ENCODE results near the gene TLE4.
"Not testable (repeated sequence)": the region's sequence is repeated elsewhere in the genome, so short reads cannot be mapped to it uniquely, and the experiment has no call there.

TLE4 gene

DNA sequence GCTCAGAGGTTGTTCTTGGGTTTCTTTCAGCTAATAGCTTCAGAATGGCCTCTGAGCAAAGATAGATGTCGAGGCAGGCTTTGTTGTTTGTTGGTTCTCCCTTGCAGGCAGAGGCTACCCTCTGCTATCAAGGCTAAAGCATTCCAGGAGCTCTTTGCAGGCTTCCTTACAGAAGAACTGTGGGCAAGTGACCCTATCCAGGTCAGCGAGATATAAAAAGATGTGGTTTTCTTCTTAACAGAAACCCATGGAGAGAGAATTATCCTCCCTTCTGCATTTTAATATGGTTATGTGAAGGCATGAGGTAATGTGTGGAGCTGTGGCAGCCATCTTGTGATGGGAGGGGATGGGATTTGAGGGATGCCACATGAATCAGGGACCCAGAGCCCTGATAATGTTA is 67.0 kb downstream of the TLE4 start:
- DNase-seq: no peak

DNA sequence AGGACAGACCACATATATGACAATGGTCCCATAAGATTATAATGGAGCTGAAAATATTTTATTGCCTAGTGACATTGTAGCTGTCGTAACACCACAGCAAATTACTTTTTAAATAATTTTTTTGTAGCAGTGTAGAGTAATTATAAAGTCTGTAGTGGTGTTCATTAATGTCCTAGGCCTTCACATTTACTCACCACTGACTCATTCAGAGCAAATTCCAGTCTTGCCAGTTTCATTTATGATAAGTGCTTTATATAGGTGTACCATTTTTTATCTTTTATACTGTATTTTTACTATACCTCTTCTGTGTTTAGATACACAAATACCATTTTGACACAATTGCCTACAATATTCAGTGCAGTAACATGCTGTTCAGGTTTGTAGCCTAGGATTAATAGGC is 67.6 kb downstream of the TLE4 start:
- no peak for DNase-seq

DNA sequence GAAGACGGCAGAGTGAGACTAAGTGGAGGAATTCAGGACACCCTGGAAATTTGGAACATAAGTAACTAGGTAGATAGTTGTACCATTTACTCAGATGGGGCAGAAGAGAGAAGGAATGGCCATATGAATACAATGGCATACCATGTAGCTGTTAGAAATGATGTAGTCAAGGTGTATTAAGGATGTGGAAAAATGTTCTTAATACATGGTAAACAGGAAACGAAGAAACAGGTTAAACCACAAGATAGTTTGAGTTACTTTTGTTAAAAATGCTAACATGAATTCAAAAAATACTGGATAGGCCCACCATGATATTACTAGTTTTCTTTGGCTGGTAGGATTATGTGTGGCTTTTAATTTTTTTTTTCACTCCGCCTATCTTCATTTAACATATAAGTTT is 68.3 kb downstream of the TLE4 start:
- DNase-seq: not testable (repeated sequence)

DNA sequence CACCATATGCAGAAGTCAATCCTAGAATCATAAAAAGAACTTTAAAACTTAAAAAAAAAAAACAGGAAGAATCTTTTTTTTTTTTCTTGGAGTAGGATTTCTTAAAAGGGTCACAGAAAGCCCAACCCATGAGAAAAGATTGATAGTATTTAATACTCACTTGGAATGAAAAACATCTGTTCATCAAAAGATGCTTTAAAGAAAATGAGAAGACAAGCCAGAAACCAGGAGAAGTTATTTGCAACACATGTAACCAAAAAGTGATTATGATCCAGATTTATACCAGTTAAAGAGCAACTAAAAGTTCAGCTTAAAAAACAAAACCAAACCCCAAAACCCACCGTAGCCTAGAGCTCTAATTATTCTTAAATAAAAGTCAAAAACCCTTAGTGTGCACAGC is 69.3 kb downstream of the TLE4 start:
- DNase-seq: no peak

DNA sequence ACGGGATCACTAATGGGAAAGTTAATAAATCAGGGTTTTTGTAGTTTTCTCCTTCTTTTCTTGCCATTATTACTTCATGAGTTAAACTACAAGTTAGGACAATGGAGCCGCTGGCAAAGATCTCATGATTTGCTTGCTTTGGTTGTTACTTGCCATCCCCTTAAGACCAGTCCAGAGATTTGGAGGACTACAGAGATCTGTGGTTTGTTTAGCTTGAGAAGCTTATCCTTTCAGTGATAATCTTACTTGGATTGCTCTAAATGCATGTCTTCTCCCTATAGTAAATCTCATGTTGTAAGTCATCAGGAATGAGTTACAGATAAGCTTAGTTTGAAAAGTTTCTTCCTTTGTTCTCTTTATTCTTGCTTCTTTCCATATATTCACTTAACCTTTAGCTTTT is 70.9 kb downstream of the TLE4 start:
- DNase-seq: no peak

DNA sequence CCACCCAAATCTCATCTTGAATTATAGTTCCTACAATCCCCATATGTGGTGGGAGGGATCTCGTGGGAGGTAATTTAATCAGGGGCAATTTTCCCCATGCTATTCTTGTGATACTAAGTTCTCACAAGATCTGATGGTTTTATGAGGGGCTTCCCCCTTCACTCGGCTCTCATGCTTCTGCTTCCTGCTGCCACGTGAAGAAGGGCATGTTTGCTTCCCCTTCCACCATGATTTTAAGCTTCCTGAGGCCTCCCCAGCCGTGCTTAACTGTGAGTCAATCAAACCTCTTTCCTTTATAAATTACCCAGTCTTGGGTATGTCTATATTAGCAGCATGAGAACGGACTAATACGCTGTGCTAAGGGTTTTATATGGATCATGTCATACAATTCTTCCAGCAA is 72.3 kb downstream of the TLE4 start:
- no peak for DNase-seq

DNA sequence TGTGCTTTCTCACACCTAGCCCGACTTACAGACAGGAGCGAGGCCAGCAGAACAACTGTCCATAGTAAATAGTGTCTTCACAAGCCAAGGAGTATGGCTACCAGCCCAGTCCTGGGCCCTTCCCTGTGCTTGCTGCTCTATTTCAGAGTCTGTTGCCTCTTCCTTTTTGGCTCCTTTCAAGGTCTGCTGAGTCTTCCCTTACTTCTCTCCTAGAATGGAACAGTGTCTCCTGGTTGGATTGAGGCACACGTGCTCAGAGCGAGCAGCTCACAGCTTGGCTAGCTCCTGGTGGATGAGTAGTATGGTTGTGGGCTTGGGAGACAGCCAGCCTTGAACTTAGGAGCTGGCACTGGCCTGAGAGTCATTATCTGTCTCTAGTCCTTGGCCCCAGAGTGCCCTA is 72.8 kb downstream of the TLE4 start:
- no peak for DNase-seq

DNA sequence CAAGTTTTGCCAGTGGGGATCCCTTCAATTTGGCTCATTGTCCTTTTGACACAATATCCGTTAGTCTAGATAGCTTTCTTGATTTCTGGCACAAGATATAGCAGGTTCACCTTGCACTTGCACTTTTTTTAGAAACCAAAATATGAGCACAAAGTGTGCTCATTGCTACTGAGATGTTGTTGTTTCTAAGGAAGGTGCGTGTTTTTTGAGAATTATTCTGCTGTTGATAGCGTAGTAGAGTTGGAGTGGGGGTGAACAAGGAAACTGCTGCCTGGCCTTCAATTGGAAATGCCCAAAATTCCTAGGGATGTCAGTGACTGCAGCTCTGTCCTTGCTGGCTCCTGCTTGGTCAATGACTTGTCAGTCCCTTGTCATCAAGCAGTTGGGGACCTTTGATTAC is 73.3 kb downstream of the TLE4 start:
- DNase-seq: no peak

DNA sequence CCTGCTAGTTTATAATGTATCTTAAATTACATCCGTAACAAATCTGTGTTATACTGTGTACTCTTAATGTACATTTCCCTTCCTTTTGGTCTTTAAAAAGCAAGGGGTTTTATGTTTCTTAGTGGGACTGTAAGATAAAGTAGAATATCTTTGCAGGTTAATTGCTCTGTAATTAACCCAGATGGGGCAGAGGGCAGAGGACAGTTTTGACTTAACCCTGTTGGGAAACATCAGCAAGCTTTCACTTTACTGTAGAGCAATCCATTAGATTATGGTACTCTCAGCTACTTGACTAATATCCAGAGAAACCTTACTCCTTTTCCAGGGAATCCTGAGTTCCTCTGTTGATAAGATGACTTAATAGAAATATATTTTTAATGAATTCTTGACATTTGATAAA is 74.3 kb downstream of the TLE4 start:
- no peak for DNase-seq

DNA sequence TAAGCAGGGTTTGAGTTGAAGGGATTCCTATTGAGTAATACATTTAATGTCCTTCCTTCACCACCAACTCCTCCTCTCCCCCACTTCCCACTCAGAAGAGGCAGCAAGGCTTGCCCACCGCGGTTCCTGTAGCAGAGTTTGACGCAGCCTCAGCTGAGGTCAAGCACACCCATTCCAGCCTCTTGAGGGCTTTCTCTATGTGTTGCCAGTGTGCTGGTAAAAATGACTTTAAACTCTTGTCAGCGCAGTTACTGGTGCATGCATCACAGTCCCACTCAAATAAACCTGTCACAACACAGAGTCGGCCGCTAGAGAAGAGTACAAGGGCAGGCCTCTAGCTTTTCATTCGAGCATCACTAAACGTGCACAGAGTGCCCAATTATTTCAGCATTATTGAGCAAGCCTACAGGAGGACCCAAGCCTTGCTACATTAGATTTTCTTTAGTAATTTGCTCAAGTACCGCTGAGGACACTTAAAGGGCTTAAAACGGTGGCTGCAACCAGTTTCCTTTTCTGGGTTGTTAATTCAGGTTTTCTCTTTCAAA is 79.6 kb downstream of the TLE4 start:
- no peak for DNase-seq

DNA sequence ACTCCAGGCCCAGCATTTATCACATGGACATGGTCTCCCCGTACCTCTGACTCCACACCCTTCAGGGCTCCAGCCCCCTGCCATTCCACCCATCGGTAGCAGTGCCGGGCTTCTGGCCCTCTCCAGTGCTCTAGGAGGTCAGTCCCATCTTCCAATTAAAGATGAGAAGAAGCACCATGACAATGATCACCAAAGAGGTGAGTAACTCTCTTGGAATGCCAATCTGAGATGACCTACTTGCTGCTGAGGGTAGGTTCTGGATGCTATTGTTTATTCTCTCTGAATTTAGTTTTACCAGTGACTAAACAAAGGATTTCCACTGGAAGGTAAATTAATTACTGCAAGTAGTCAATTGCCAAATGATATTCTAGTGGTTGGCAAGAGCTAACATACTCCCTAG is 80.8 kb downstream of the TLE4 start:
- no peak for DNase-seq

DNA sequence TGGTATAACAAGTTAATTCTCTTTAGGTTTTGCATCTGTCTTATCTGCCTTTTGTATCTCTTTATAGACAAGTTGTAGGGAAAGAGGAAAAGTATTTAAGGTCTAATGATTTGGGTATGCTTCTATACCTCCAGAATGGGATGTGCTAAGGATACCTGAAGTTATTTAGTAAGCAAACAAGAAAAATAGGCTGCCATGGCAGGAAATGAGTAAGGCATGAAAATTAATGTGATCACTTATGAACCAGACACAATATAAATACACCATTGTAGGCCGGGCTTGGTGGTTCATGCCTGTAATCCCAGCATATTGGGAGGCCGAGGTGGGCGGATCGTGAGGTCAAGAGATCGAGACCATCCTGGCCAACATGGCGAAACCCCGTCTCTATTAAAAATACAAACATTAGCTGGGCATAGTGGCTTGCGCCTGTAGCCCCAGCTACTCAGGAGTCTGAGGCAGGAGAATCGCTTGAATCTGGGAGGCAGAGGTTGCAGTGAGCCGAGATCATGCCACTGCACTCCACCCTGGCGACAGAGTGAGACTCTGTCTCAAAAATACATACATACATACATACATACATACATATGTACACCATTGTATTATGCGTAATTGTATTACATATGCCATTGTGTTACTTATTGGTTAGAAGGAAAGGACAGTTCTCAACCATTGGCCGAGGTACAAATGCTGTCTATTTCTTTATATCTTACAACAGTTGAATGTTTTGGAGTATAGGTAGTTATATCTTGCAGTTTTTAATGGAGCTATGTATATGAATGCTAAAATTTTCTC is 83.0 kb downstream of the TLE4 start:
- DNase-seq: not testable (repeated sequence)

DNA sequence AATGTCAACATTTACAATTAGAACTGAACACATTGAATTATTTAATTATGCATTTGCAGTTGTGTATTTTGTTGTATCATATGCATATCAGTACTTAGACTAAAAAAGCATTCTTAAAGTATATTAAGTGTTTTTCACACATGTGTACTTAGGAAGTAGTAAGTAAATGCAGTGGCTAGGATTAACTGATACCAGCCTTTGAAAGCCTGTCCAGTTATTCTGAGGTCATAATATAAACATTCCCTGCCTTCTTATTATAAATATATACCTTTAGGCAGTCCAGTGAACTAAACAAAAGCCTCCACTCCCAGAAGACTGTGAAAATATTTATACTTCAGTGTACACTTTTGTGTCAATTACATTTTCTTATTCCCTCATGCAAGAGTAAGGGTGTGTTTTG is 83.8 kb downstream of the TLE4 start:
- no peak for DNase-seq

DNA sequence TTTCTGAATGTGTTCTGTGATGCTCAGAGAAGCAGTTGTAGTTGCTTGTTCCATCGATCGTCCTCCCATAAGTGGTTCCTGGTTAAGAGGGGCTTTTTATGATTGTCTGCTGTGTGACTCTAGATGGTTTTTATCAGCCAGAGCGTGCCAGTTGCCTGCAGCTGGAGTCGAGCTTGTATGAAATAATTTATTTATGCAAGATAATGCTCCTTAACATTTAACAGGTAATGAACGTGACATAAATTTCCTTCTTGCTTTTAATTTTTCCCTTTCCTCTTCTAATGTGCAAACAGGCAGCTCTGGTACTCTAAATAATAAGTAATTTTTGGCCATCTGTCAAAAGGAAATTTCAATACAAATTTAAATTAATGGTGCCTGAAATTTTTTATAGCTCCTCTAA is 84.4 kb downstream of the TLE4 start:
- no peak for DNase-seq

DNA sequence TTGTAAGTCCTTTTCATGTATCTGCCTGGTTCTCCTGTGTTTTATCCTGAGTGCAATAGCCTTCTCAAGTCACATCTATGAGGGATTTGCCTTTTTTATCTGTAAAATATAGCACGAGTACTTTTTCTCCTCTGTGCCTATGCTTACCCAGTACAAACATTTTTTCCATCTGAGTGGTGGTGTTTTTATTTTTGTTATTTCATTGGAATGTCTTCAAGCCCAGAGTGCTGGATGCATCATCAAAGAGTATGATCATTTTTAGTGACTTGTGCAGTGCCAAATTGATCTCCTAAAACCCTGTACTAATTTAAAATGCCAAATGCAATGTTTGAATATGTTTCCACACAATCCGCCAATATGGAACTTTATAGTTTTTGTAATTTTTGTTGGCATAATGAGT is 86.1 kb downstream of the TLE4 start:
- no peak for DNase-seq

DNA sequence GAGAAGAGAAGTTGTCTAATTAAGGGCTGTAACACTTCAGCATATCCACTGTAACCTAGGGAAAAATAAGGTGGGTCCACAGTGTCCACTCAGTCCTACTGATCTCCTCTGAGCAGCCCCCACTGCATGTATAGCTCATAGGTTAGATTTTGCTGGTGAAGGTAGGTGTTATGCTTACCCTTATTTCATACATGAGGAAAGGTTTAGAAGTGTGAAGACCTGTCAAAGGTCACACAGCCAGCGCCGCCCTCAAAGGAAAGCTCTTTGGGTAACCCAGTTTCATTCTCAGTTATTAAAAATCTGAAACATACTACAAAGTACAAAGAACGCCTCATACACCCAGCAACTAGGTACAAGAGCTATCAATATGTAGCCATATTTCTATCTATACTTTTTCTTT is 87.2 kb downstream of the TLE4 start:
- no peak for DNase-seq

DNA sequence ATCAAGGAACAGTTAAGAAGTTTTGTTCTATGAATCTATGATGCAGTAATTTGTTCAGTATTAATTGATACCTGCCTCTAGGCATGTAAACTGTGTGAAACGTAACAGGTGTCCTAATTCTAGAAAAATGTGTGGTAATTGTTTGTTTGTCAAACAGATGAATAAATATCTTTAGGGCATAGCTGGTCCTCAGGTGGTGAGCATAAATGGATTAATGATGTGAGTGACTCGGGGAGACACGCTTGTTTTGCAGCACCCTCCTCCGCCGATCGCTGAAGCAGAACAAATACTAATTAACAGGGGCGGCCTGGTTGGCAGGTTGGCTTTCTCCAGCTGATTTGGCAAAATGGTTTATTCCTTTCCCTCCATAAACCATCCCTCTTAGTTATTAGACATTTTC is 88.8 kb downstream of the TLE4 start:
- peak; percentile 67 for DNase-seq

DNA sequence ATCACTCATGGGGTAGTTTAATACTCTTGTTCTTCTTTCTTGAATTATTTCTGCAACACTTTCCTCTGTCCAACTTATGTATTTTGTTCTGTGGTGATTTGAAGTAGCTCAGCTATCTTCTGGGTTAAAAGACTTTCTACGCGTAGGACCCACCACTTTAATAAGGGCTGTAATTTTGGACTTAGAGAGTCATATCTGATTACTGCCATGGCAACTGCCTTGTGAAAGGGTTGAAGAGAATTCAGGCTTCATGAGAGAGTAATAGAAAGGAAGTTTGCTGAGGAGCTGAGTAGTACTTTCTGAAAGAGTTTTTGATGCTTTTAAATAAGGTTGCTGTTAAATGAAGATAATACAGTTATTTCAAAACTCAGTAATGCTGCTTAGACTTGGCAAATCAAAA is 89.5 kb downstream of the TLE4 start:
- no peak for DNase-seq

DNA sequence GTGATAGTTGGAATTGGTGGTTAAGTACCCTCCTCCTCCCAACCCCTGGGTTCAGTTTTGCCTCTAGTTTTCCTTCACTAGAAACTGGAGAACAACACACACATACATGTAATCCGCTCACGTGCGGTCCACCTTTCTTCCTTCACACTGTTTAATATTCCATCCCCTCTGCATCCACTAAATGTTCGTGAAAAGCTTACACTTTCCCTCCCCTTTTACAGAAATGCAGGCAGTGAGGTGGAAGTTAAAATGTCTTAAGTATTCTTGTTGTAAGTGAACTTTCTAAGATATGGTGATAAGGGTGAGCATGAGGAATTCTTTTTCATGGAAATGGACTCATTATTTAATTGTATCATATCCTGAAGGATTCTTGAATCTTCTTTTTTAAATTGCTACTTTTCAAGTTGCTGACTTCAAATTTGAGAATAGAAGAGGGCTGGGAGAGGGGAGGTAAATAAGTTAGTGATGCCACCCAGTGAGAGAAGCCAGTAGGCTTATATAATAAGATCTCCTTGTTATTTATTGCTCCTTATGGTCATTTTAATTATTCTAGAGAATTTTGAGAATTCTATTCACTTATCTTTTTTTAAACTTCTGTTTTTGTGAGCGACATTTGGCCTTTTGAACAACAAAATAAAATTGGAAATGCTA is 90.2 kb downstream of the TLE4 start:
- no peak for DNase-seq

DNA sequence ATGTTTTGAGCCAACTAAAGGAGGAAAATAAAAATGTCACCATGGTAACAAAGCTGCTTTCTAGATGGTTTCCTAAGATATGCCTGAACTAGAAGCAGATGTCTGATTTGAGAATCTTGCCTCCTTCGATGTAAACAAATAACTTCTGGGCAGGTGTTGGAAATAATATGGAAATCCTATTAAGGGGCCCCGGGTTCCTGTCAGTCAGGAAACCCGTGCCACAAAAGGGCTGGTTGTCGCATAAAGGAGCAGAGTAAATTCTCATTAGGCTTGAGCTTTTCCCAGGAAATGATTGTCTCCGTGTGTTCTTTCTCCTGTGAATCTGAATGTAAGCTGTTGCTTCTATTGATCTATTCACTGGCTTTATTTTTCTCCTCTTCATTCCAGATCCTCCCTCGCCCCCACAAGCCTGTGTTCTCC is 90.8 kb downstream of the TLE4 start:
- no peak for DNase-seq

DNA sequence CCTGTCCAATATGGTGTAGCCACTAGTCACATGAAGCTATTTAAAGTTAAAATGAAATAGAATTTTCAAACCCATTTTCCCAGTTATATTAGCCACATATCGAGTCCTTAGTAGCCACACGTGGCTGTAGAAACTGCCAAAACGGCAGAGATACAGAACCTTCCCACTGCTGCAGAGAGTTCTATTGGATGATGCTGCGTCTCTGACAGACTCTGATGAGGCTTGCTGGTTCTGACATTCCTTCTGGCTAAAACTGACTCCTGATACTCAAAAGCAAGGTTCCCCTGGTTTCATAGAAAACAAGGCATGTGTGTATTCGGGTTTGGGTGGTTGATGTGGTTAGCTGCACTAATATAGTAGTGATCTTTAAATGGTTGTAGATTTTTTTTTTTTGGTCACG is 91.5 kb downstream of the TLE4 start:
- no peak for DNase-seq

DNA sequence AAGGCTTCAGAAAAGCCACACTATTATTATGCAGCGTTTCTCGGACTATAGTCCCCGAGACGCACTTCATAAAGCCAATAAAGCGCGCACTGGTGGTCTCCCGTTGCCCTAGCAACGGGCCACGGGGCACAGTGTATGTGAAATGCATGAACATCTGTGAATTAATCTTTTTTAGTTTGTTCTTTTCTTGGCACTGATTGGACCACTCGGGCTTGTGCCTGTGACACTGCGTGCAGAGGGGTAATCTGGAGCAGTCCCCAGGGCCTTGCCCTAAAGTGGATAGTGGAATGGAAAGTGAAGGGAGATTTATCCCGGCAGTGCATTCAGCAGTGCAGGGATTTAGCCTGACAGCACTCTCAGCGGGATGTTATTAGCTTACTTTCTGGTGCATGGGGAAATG is 92.1 kb downstream of the TLE4 start:
- no peak for DNase-seq

DNA sequence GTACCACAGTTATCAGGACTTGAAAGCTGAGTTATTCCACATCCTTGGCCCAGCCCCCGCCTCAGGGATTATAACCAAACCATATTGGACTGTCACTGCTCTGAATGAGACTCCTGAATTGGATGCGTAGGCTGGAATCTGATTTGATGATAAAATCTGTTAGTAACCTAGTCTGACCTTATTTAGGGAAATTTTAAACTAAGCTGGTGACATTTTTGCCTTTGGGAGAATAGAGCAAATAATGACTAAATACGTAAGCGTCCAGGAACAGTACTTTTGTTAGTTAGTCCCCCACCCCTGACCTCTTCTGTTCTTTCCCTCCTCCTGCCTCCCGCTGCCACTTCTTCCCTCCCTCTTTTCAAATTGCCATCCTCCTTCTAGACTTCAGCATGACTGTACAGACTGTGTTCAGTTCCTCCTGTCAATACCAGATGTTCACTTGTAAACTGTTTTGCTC is 92.6 kb downstream of the TLE4 start:
- no peak for DNase-seq

DNA sequence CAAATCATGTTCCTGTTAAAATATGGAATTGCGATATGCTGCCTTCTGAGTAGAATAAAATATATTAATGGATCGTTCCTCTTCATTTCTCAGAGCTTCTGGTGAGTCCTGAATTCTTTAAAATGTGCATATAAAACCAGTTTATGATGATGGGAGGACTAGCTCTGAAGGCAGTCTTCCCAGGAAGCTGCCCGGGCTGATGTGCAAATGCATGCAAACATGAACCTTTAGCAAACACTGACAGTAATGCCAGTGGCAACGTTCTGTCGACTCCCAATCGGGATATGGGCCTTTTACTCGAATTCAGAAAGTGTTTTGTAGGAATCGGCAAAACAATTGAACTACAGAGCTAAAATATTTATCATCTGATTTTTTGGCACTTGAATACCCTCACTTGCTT is 93.6 kb downstream of the TLE4 start:
- no peak for DNase-seq

DNA sequence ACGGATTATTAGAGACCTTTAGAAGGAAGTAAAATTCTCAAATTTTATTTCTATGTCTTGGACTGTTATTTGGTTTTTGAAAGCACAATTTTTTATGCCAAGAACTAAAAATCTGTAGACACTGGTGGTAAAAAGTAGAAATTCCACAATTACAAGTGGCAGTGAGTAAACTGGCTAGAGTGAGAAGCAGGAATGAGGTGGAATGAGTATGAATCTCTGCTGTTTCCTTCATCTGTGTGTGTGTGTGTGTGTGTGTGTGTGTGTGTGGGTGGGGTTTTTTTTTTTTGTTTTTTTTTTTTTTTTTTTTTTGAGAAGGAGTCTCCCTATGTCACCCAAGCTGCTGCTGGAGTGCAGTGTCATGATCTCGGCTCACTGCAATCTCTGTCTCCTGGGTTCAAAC is 94.2 kb downstream of the TLE4 start:
- DNase-seq: no peak
